ENCODE results near the gene MYMX. TPM values are rescaled to one million over a fixed set of nuclear protein-coding genes. Genes with fewer than 3 reads are reported as not detected.

The MYMX gene
- total and polyA plus RNA-seq, 2 of the 13 experiments (the other 11 are each of a cell fraction or from before 2014, with no cell fraction given): not detected

- ChIA-PET POLR2A (interaction anchor here (0.9 to 2.3 kb wide), 3 partner anchors 18 to 60 kb away, joined by 3 to 10 read pairs (median 6); partner anchors contain the start of gene HSP90AB1), CTCF (ENCODE audit: low intra/inter-chr PET ratio, low total read pairs) (no interaction called here)
- Histone ChIP-seq H3K9ac (ENCODE audit: insufficient read depth, low read depth, low read length) (no peak overlapping the region), H3K4me1 (ENCODE audit: insufficient read depth, low read length) (peaks cover 60% of the 10 kb centered on the region), H3K9me3 (ENCODE audit: low read length) (no peaks in the 10 kb centered on the region), H3K4me3 (replicated peaks in 1 of 3; ENCODE audit: insufficient read depth in 1 of 3, low read depth in 2 of 3, low read length in 3 of 3) (no peak overlapping the region), H3K27me3 (ENCODE audit: control insufficient read depth in 1 of 2, insufficient read depth in 2 of 2, low read length in 2 of 2) (peaks cover 0 to 4% of the 10 kb centered on the region in 2 experiments; a peak in 3 of 5 replicates), H3K36me3 (replicated peaks in 1 of 2; ENCODE audit: control insufficient read depth in 1 of 2, insufficient read depth in 2 of 2, low read length in 2 of 2) (no peaks in the 10 kb centered on the region), H4K20me1 (ENCODE audit: insufficient read depth, low read length) (no peaks in the 10 kb centered on the region), H3K27ac (ENCODE audit: extremely low read length, insufficient read depth, low read length) (no peak overlapping the region), H2AFZ (ENCODE audit: low read length) (no peak overlapping the region), H3K4me2 (ENCODE audit: low read depth, low read length) (peak overlapping the region; percentile 41), H3K79me2 (ENCODE audit: insufficient read depth, low read length) (no peaks in the 10 kb centered on the region)
- no TSS peak for BruUV-seq (replicated peaks)
- DNase-seq (ENCODE audit: low spot score): no peak
- TF ChIP-seq EED (CRISPR knock-in tag; IDR thresholded peaks at IDR 0.05) (no peak), SAP130 (CRISPR knock-in tag; IDR thresholded peaks at IDR 0.05; ENCODE audit: low read depth) (0 out of 2 replicates have a peak, but pooled peaks have one; percentile 4), RARA (CRISPR knock-in tag; IDR thresholded peaks at IDR 0.05) (0 out of 2 replicates have a peak, but pooled peaks have one; percentile 1), KAT8 (CRISPR knock-in tag; IDR thresholded peaks at IDR 0.05) (peak; percentile 11; the same call in 1 of the 2 replicates), RXRB (CRISPR knock-in tag; IDR thresholded peaks at IDR 0.05; ENCODE audit: borderline replicate concordance) (0 out of 2 replicates have a peak, but pooled peaks have one; percentile 14), SP2 (CRISPR knock-in tag; IDR thresholded peaks at IDR 0.05) (no peak), ELF3 (CRISPR knock-in tag; IDR thresholded peaks at IDR 0.05) (0 out of 2 replicates have a peak, but pooled peaks have one; percentile 14), SIX4 (CRISPR knock-in tag; IDR thresholded peaks at IDR 0.05) (no peak), NBN (conservative IDR thresholded peaks at IDR 0.05) (no peak), PTBP1 (IDR thresholded peaks at IDR 0.05; ENCODE audit: low read depth, low read length, poor library complexity, severe bottlenecking) (no peak), GABPB1 (CRISPR knock-in tag; IDR thresholded peaks at IDR 0.05) (peak; percentile 3; the same call in 1 of the 2 replicates), ETV5 (CRISPR knock-in tag; IDR thresholded peaks at IDR 0.05; ENCODE audit: borderline replicate concordance) (peak; percentile 43; the same call in 1 of the 2 replicates)
- no peak for FAIRE-seq
- 41% methylated on average over 7 of the region's 7 CpGs for WGBS (ENCODE audit: low lambda C conversion rate)
- intact Hi-C loops (cut with micrococcal nuclease; ENCODE audit: unreplicated experiment): no loop called here
- peak; percentile 6; the same call in 1 of the 3 replicates for ATAC-seq
- in situ Hi-C loops (cut with HindIII; ENCODE audit: extremely low pct_ligation_motif_present, low pct_unique_long_range_greater_than_20kb): no loop called here
These were observed 30.1 kb upstream of the MYMX start for GRCh38 chr6:44186635-44187025.
